A673 (cell line): ENCODE data around the gene MC2R. TPM values are rescaled to one million over a fixed set of nuclear protein-coding genes. Genes with fewer than 3 reads are reported as not detected.

Source experiments
- BruUV-seq: library from RNA; stranded (reverse); fragments of 400-500 nt; replicated peaks from 2 replicates; lab custom pipeline; 2021; lab: Mats Ljungman, UMichigan
- CTCF ChIA-PET: fragments of 300-600 bp; sonication (Branson Sonifier 250); formaldehyde crosslinking; loops from one replicate; lab custom pipeline; 2022; ENCODE audit warnings: antibody characterized with exemption; lab: Charles Lee
- POLR2A ChIA-PET: fragments of 300-600 bp; sonication (Branson Sonifier 250); formaldehyde crosslinking; loops from one replicate; lab custom pipeline; 2022; ENCODE audit warnings: antibody characterized with exemption; ENCODE audit not compliant: low non-redundant PET; lab: Charles Lee
- DNase-seq: peaks from one replicate; pipeline ENCODE4 v3.0.0-alpha.2; 2015; ENCODE audit warnings: low spot score
- H3K27ac ChIP-seq: fragments of 200-600 bp; sonication (generic); 2 replicates; pipeline ENCODE4 v1.5.1; 2016; ENCODE audit warnings: mixed run types, low read depth, mild to moderate bottlenecking, mixed read lengths, antibody characterized with exemption, low read length; ENCODE audit not compliant: poor library complexity, severe bottlenecking
- H3K27me3 ChIP-seq: fragments of 200-600 bp; sonication (generic); replicated peaks from 2 replicates; pipeline ENCODE4 v1.6.1; 2017; ENCODE audit warnings: mixed run types, low read depth, mild to moderate bottlenecking, mixed read lengths, antibody characterized with exemption, low read length; ENCODE audit not compliant: insufficient read depth, poor library complexity
- H3K36me3 ChIP-seq: fragments of 200-600 bp; sonication (generic); 2 replicates; pipeline ENCODE4 v1.6.1; 2016; ENCODE audit warnings: mixed run types, mild to moderate bottlenecking, mixed read lengths, antibody characterized with exemption, low read length; ENCODE audit not compliant: insufficient read depth, poor library complexity, severe bottlenecking
- H3K4me1 ChIP-seq: fragments of 200-600 bp; sonication (generic); 2 replicates; pipeline ENCODE4 v1.6.1; 2017; ENCODE audit warnings: mixed run types, mild to moderate bottlenecking, mixed read lengths, antibody characterized with exemption, low read length; ENCODE audit not compliant: insufficient read depth, poor library complexity, severe bottlenecking
- H3K4me3 ChIP-seq: fragments of 200-600 bp; sonication (generic); 2 replicates; pipeline ENCODE4 v1.5.1; 2016; ENCODE audit warnings: low read depth, mixed run types, mild to moderate bottlenecking, mixed read lengths, low read length; ENCODE audit not compliant: poor library complexity, severe bottlenecking
- H3K9me3 ChIP-seq: fragments of 200-600 bp; sonication (generic); 2 replicates; pipeline ENCODE4 v1.6.1; 2016; ENCODE audit warnings: mixed run types, low read depth, mild to moderate bottlenecking, mixed read lengths, antibody characterized with exemption, low read length; ENCODE audit not compliant: poor library complexity, severe bottlenecking
- CTCF ChIP-seq: fragments of 300-800, 200-600 bp; sonication (generic); conservative IDR thresholded peaks from 2 replicates; pipeline ENCODE4 v1.5.1; 2017; ENCODE audit warnings: low read depth, mild to moderate bottlenecking, antibody characterized with exemption, low read length, moderate library complexity, mixed read lengths
- EZH2 ChIP-seq: fragments of 200-600 bp; sonication (generic); IDR thresholded peaks from 2 replicates; pipeline ENCODE4 v1.6.1; 2017; ENCODE audit warnings: borderline replicate concordance, low read depth, mild to moderate bottlenecking, mixed read lengths, antibody characterized with exemption, low read length; ENCODE audit not compliant: poor library complexity, severe bottlenecking
- intact Hi-C: fragments of 100-400 bp; cut with micrococcal nuclease; formaldehyde crosslinking; loops from one replicate; pipeline ENCODE4 v1.10.0; 2022; ENCODE audit not compliant: unreplicated experiment
- total RNA-seq: library from RNA; stranded (reverse); gene quantifications from 2 replicates; pipeline ENCODE4 v1.2.3, GENCODE V29; 2021

MC2R gene
- total RNA-seq, 1 experiment from 2014 or later = not detected

GRCh38 chr18:13900633-13901032, 14.7 kb downstream of the MC2R start:
- ChIA-PET POLR2A (no interaction called here), CTCF (no interaction called here)
- H3K27me3 ChIP-seq = no peaks in the 10 kb centered on the region
- DNase-seq = no peak
- no peaks in the 10 kb centered on the region for H3K9me3 ChIP-seq
- intact Hi-C loops = no loop called here
- H3K4me1 ChIP-seq = no peaks in the 10 kb centered on the region
- BruUV-seq = no TSS peak
- H3K4me3 ChIP-seq = no peak overlapping the region
- H3K36me3 ChIP-seq = no peaks in the 10 kb centered on the region
- no peak overlapping the region for H3K27ac ChIP-seq
- no peak for TF ChIP-seq CTCF
- no peak for TF ChIP-seq EZH2

- no peaks in the 10 kb centered on the region for H3K9me3 ChIP-seq
- TF ChIP-seq CTCF (no peak), EZH2 (no peak)
- peaks cover 22% of the 10 kb centered on the region for H3K4me1 ChIP-seq
- POLR2A ChIA-PET = no interaction called here
- H3K27me3 ChIP-seq = no peaks in the 10 kb centered on the region
- BruUV-seq = no TSS peak
- H3K4me3 ChIP-seq = no peak overlapping the region
- intact Hi-C loops = loop anchor here (10.0 kb wide), 1 partner anchor 61 kb away; no protein-coding TSS in a partner anchor
- CTCF ChIA-PET = no interaction called here
- H3K27ac ChIP-seq = no peak overlapping the region
- DNase-seq = no peak
- no peaks in the 10 kb centered on the region for H3K36me3 ChIP-seq
Measured at GRCh38 chr18:13895505-13896033, 19.8 kb downstream of the MC2R start.

GRCh38 chr18:13894531-13894930, 20.8 kb downstream of the MC2R start:
- no peaks in the 10 kb centered on the region for H3K27me3 ChIP-seq
- H3K36me3 ChIP-seq = no peaks in the 10 kb centered on the region
- no peak for TF ChIP-seq EZH2
- TF ChIP-seq CTCF = no peak
- H3K4me1 ChIP-seq = peaks cover 32% of the 10 kb centered on the region
- H3K27ac ChIP-seq = no peak overlapping the region
- no TSS peak for BruUV-seq
- H3K4me3 ChIP-seq = no peak overlapping the region
- intact Hi-C loops = loop anchor here (10.0 kb wide), 1 partner anchor 60 kb away; no protein-coding TSS in a partner anchor
- no peaks in the 10 kb centered on the region for H3K9me3 ChIP-seq
- POLR2A ChIA-PET = interaction anchor here (0.6 kb wide), 1 partner anchor 18 kb away, joined by 3 read pairs; no protein-coding TSS in a partner anchor
- CTCF ChIA-PET = no interaction called here
- no peak for DNase-seq
